Measurements from ENCODE around the gene KL.

The KL gene

DNA sequence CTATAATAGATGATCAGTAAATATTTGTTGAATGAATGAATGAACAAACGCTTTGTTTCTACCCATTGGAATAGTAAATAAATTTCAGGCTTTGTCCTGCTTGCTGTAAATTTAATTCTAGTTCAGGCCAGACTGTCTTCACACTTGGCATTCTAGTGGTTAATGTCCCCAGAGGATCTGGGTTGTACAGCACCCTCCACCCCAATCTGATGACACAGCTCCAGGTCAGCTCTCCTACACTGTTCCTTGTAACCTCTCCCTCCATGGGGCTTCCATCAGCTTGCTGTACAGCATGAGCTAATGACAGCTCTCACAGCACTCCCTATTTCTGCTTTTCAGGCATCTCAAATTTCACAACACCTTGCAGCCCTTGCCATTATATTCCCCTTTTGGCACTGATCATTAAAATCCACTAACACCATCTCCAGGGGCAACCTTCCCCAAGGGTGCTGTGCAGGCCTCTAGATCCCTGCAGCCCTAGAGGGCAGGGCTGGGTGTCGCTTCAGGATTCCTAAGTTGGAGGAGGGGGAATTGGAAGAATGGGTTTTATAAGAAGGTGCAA lies 12.7 kb upstream of the KL start:
- H3K27me3 ChIP-seq (ENCODE audit: control insufficient read depth in 1 of 2, insufficient read depth in 2 of 2, low read length in 2 of 2): no peaks in the 10 kb centered on the region
- no peak overlapping the region for H3K4me3 ChIP-seq (ENCODE audit: low read depth in 1 of 2, low read length in 2 of 2)
- no peaks in the 10 kb centered on the region for H3K4me1 ChIP-seq (ENCODE audit: control insufficient read depth in 1 of 2, insufficient read depth in 2 of 2, low read length in 2 of 2)
- no peak overlapping the region for H3K9ac ChIP-seq (ENCODE audit: low read depth in 1 of 2, low read length in 2 of 2)
- H3K9me3 ChIP-seq (ENCODE audit: control insufficient read depth in 1 of 2, low read length in 2 of 2): peaks cover 9 to 11% of the 10 kb centered on the region in 2 donors
- H3K36me3 ChIP-seq (ENCODE audit: control insufficient read depth in 1 of 2, insufficient read depth in 2 of 2, low read length in 2 of 2): no peaks in the 10 kb centered on the region
- H3K27ac ChIP-seq (ENCODE audit: low read depth, low read length): no peak overlapping the region

DNA sequence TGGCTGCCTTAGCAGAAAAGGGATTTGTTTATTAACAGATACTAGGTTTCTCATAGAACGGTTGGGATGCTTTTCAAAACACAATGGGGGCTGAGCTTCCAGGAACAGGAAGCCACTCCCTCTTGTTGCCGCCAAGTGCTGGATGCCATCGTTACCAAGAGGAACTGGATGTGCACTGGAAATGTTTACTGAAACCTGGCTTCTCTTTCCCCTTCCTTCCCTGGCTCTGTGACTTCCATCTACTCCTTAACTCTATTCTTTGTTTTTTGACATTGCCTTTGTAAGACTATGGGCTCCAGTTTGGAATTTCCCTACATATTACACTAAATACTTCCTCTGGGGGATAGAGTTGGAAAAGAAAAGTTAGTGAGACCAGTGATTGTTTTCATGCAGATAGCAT lies 11.7 kb upstream of the KL start:
- H3K4me1 ChIP-seq (ENCODE audit: control insufficient read depth in 1 of 2, insufficient read depth in 2 of 2, low read length in 2 of 2): no peaks in the 10 kb centered on the region
- no peaks in the 10 kb centered on the region for H3K36me3 ChIP-seq (ENCODE audit: control insufficient read depth in 1 of 2, insufficient read depth in 2 of 2, low read length in 2 of 2)
- H3K27ac ChIP-seq (ENCODE audit: low read depth, low read length): no peak overlapping the region
- H3K9ac ChIP-seq (ENCODE audit: low read depth in 1 of 2, low read length in 2 of 2): no peak overlapping the region
- no peak overlapping the region for H3K4me3 ChIP-seq (ENCODE audit: low read depth in 1 of 2, low read length in 2 of 2)
- peaks cover 10 to 14% of the 10 kb centered on the region in 2 donors for H3K9me3 ChIP-seq (ENCODE audit: control insufficient read depth in 1 of 2, low read length in 2 of 2)
- no peaks in the 10 kb centered on the region for H3K27me3 ChIP-seq (ENCODE audit: control insufficient read depth in 1 of 2, insufficient read depth in 2 of 2, low read length in 2 of 2)

DNA sequence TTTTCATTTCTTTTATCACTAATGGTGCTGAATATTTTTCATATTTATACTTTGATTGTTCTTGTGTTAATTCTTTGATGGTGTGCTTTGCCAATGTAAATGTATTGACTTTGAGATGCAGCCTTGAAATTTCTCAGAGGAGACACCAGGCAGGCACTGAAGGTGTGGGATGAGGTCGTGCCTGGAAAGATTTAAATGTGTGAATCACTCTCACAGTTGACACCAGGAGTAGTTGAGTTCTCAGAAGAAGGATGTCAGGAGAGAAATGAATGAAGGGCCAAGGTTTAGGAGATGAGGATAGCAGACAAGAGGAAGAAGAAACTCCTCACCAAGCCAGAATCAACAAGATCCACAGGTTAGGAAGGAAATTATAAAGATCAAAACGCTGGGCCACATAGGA lies 10.1 kb upstream of the KL start:
- Histone ChIP-seq H3K27ac (ENCODE audit: low read depth, low read length) (no peak overlapping the region), H3K9me3 (ENCODE audit: control insufficient read depth in 1 of 2, low read length in 2 of 2) (peaks cover 10 to 14% of the 10 kb centered on the region in 2 donors), H3K4me1 (ENCODE audit: control insufficient read depth in 1 of 2, insufficient read depth in 2 of 2, low read length in 2 of 2) (no peaks in the 10 kb centered on the region), H3K9ac (ENCODE audit: low read depth in 1 of 2, low read length in 2 of 2) (no peak overlapping the region), H3K36me3 (ENCODE audit: control insufficient read depth in 1 of 2, insufficient read depth in 2 of 2, low read length in 2 of 2) (no peaks in the 10 kb centered on the region), H3K27me3 (ENCODE audit: control insufficient read depth in 1 of 2, insufficient read depth in 2 of 2, low read length in 2 of 2) (no peaks in the 10 kb centered on the region), H3K4me3 (ENCODE audit: low read depth in 1 of 2, low read length in 2 of 2) (no peak overlapping the region)

DNA sequence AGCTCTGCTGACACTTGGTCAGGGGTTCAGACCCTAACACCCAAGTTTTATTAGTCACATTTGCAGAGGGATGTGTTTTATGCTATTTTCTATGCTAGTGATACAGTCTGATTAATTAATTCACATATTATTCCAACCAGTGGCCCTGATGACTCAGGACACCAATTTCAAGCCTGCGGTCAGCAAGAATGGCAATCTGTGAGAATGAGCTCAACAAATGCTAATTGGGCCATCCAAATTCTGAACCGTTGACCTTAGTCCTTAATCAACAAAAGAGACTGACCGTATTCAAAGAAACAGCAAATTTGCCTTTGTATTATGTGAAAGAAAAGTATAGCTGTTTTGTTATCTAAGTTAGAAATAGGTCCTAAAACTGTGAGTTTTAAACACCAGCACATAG lies 9.6 kb upstream of the KL start:
- Histone ChIP-seq H3K4me1 (ENCODE audit: control insufficient read depth in 1 of 2, insufficient read depth in 2 of 2, low read length in 2 of 2) (no peaks in the 10 kb centered on the region), H3K36me3 (ENCODE audit: control insufficient read depth in 1 of 2, insufficient read depth in 2 of 2, low read length in 2 of 2) (no peaks in the 10 kb centered on the region), H3K9ac (ENCODE audit: low read depth in 1 of 2, low read length in 2 of 2) (no peak overlapping the region), H3K27me3 (ENCODE audit: control insufficient read depth in 1 of 2, insufficient read depth in 2 of 2, low read length in 2 of 2) (no peaks in the 10 kb centered on the region), H3K27ac (ENCODE audit: low read depth, low read length) (no peak overlapping the region), H3K9me3 (ENCODE audit: control insufficient read depth in 1 of 2, low read length in 2 of 2) (peaks cover 10 to 14% of the 10 kb centered on the region in 2 donors), H3K4me3 (ENCODE audit: low read depth in 1 of 2, low read length in 2 of 2) (no peak overlapping the region)

DNA sequence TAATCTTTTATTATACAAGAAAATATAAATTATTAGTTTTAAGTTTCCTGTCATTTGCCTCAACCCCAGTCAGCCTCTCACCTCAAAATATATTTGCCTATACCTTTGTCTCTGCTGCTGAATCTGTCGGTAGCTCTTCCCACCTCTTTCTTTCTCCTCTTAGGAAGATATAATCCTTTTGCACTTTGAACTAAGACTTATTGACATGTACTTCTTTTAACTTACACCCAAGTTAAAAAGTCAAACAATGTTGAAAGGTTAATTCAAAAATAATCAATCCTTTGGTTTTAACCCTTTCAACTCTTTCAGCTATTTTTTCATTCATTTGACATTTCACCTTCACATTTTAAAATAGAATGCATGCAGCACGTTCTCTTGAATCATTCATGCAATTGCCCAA lies 9.0 kb upstream of the KL start:
- Histone ChIP-seq H3K4me1 (ENCODE audit: control insufficient read depth in 1 of 2, insufficient read depth in 2 of 2, low read length in 2 of 2) (no peaks in the 10 kb centered on the region), H3K9ac (ENCODE audit: low read depth in 1 of 2, low read length in 2 of 2) (no peak overlapping the region), H3K9me3 (ENCODE audit: control insufficient read depth in 1 of 2, low read length in 2 of 2) (peaks cover 10 to 14% of the 10 kb centered on the region in 2 donors), H3K36me3 (ENCODE audit: control insufficient read depth in 1 of 2, insufficient read depth in 2 of 2, low read length in 2 of 2) (no peaks in the 10 kb centered on the region), H3K4me3 (ENCODE audit: low read depth in 1 of 2, low read length in 2 of 2) (no peak overlapping the region), H3K27ac (ENCODE audit: low read depth, low read length) (no peak overlapping the region), H3K27me3 (ENCODE audit: control insufficient read depth in 1 of 2, insufficient read depth in 2 of 2, low read length in 2 of 2) (no peaks in the 10 kb centered on the region)

DNA sequence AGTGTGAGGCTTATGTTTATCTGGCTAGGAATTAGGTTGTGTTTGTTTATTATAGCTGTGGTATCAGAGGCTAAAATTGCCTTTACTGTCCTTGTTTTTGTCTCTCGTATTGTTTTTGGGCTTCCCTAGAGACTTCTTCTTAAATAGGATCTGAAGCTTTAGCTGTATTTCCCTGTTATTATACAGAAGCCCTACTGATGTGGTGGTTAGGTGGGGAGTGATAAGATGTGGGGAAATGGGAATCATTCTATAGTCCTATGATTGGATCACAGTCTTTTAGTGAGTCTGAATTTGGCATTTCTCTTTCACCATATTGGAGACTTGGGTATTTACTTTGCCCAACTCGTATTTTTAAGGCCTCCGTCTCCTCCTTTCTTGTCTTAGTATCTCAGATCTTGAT lies 8.3 kb upstream of the KL start:
- Histone ChIP-seq H3K9ac (ENCODE audit: low read depth in 1 of 2, low read length in 2 of 2) (no peak overlapping the region), H3K4me1 (ENCODE audit: control insufficient read depth in 1 of 2, insufficient read depth in 2 of 2, low read length in 2 of 2) (no peaks in the 10 kb centered on the region), H3K36me3 (ENCODE audit: control insufficient read depth in 1 of 2, insufficient read depth in 2 of 2, low read length in 2 of 2) (no peaks in the 10 kb centered on the region), H3K27me3 (ENCODE audit: control insufficient read depth in 1 of 2, insufficient read depth in 2 of 2, low read length in 2 of 2) (peaks cover 0 to 1% of the 10 kb centered on the region in 2 donors), H3K4me3 (ENCODE audit: low read depth in 1 of 2, low read length in 2 of 2) (no peak overlapping the region), H3K27ac (ENCODE audit: low read depth, low read length) (no peak overlapping the region), H3K9me3 (ENCODE audit: control insufficient read depth in 1 of 2, low read length in 2 of 2) (peaks cover 10 to 14% of the 10 kb centered on the region in 2 donors)

DNA sequence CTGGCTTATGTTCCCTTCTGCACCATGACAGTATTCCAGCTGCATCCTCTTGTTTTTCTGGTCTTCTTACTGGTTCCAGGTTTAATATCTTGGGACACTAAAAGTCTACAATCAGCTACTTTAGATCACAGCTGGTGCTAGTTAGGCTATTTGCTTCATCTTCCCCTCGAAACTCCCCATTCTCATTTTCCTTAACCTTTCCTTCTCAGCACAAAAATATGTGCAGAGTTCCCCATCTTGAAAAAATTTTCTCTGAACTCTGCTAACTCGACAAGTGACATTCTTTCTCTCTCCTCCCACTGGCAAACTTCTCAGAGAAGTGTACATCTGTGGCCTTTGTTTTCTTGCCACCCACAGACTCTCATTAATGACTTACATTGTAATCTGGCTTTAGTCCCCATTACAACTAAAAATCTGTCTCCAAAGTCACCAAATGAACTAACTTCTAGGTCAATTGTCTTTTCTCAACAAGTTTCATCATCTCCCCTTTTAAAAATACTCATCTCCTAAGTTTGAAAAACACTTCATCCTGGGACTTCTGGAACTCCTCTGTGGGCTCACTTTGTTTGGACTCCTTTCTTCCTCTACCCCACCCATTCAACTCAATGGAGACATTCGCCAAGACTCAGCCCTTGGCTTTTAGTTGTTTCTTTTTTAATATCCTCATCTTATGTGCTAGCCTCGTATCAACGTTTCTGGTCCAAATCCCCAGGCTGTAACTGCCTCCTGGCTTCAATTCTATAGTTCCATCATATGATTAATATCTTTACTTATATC lies 7.1 kb upstream of the KL start:
- Histone ChIP-seq H3K4me3 (ENCODE audit: low read depth in 1 of 2, low read length in 2 of 2) (no peak overlapping the region), H3K4me1 (ENCODE audit: control insufficient read depth in 1 of 2, insufficient read depth in 2 of 2, low read length in 2 of 2) (no peaks in the 10 kb centered on the region), H3K27ac (ENCODE audit: low read depth, low read length) (no peak overlapping the region), H3K9ac (ENCODE audit: low read depth in 1 of 2, low read length in 2 of 2) (no peak overlapping the region), H3K27me3 (ENCODE audit: control insufficient read depth in 1 of 2, insufficient read depth in 2 of 2, low read length in 2 of 2) (peaks cover 2 to 5% of the 10 kb centered on the region in 2 donors), H3K9me3 (ENCODE audit: control insufficient read depth in 1 of 2, low read length in 2 of 2) (peaks cover 10 to 14% of the 10 kb centered on the region in 2 donors), H3K36me3 (ENCODE audit: control insufficient read depth in 1 of 2, insufficient read depth in 2 of 2, low read length in 2 of 2) (no peaks in the 10 kb centered on the region)

DNA sequence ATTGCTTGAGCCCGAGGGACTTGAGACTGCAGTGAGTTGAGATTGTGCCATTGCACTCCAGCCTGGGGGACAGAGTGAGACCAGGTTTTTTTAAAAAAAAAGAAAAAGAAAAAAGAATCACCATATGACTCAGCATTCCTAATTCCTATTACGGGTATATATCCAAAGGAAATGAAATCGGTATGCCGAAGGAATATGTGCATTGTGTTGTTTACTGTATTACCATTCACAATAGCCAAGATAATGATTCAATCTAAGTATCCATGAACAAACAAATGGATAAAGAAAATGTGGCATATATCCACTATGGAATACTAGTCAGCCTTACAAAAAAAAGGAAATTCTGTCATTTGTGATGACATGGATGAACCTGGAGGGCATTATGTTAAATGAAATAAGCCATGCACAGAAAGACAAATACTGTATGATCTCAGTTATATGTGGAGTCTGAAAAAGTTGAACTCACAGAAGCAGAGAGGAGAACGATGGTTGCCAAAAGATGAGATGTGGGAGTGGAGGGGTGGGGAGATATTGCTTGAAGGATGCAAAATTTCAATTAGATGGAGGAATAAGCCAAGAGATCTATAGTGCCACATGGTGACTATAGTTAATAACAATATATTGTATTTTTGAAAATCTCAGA lies 4.3 kb upstream of the KL start:
- H3K36me3 ChIP-seq (ENCODE audit: control insufficient read depth in 1 of 2, insufficient read depth in 2 of 2, low read length in 2 of 2): no peaks in the 10 kb centered on the region
- H3K27me3 ChIP-seq (ENCODE audit: control insufficient read depth in 1 of 2, insufficient read depth in 2 of 2, low read length in 2 of 2): peaks cover 10 to 16% of the 10 kb centered on the region in 2 donors
- H3K4me1 ChIP-seq (ENCODE audit: control insufficient read depth in 1 of 2, insufficient read depth in 2 of 2, low read length in 2 of 2): peaks cover 0 to 7% of the 10 kb centered on the region in 2 donors
- no peak overlapping the region for H3K4me3 ChIP-seq (ENCODE audit: low read depth in 1 of 2, low read length in 2 of 2)
- no peak overlapping the region for H3K9ac ChIP-seq (ENCODE audit: low read depth in 1 of 2, low read length in 2 of 2)
- H3K9me3 ChIP-seq (ENCODE audit: control insufficient read depth in 1 of 2, low read length in 2 of 2): peaks cover 10 to 14% of the 10 kb centered on the region in 2 donors
- no peak overlapping the region for H3K27ac ChIP-seq (ENCODE audit: low read depth, low read length)

DNA sequence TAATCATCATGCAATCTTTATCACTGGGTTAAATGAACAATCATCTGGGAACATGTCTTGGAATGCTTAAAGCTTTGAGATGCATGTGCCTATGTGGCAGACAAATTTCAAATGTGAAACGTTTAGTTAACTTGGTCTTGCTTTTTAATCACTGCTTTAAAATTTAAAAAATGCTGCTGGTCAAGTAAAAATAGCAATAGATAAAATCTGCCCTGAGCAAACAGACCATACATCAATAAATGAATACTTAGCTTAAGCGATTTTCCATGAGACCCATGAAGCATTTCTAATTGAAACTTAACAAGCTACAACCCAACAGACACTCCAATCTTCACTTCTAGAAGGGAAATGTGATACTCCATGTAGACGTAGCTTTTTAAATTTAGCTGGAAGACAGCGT lies 1.9 kb upstream of the KL start:
- H3K4me3 ChIP-seq (ENCODE audit: low read depth in 1 of 2, low read length in 2 of 2): no peak overlapping the region
- peaks cover 10 to 17% of the 10 kb centered on the region in 2 donors for H3K27me3 ChIP-seq (ENCODE audit: control insufficient read depth in 1 of 2, insufficient read depth in 2 of 2, low read length in 2 of 2)
- no peak overlapping the region for H3K27ac ChIP-seq (ENCODE audit: low read depth, low read length)
- no peaks in the 10 kb centered on the region for H3K36me3 ChIP-seq (ENCODE audit: control insufficient read depth in 1 of 2, insufficient read depth in 2 of 2, low read length in 2 of 2)
- no peak overlapping the region for H3K9ac ChIP-seq (ENCODE audit: low read depth in 1 of 2, low read length in 2 of 2)
- peaks cover 6 to 12% of the 10 kb centered on the region in 2 donors for H3K4me1 ChIP-seq (ENCODE audit: control insufficient read depth in 1 of 2, insufficient read depth in 2 of 2, low read length in 2 of 2)
- H3K9me3 ChIP-seq (ENCODE audit: control insufficient read depth in 1 of 2, low read length in 2 of 2): no peaks in the 10 kb centered on the region

DNA sequence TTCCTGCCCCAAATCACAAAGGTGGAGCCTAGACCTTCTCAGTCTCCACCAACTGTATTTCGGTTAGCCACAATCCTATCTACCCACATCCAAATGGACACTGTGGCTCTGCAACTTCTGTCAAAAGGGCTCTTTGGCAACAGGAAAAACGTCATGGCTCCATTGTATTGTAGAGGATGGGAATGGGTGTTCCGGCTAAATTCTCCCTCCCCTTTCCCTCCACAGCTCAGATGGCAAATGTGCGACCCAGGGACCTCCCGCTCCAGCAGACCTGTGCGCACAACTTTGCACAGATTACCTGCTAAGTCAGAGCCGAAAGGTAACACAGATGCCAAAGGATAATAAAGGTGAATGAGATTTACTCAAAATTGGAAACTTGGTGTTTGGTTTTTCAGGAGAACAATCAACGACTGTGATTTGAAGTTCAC lies 968 bp upstream of the KL start:
- peaks cover 6 to 12% of the 10 kb centered on the region in 2 donors for H3K4me1 ChIP-seq (ENCODE audit: control insufficient read depth in 1 of 2, insufficient read depth in 2 of 2, low read length in 2 of 2)
- H3K4me3 ChIP-seq (ENCODE audit: low read depth in 1 of 2, low read length in 2 of 2): peak overlapping the region; percentile 53 to 56
- H3K9me3 ChIP-seq (ENCODE audit: control insufficient read depth in 1 of 2, low read length in 2 of 2): no peaks in the 10 kb centered on the region
- peak overlapping the region; percentile 32 for H3K27ac ChIP-seq (ENCODE audit: low read depth, low read length)
- no peaks in the 10 kb centered on the region for H3K36me3 ChIP-seq (ENCODE audit: control insufficient read depth in 1 of 2, insufficient read depth in 2 of 2, low read length in 2 of 2)
- H3K9ac ChIP-seq (ENCODE audit: low read depth in 1 of 2, low read length in 2 of 2): no peak overlapping the region
- H3K27me3 ChIP-seq (ENCODE audit: control insufficient read depth in 1 of 2, insufficient read depth in 2 of 2, low read length in 2 of 2): peaks cover 10 to 23% of the 10 kb centered on the region in 2 donors
